K562 (cell line): ENCODE data around the gene FOSL2. TPM values are rescaled to one million over a fixed set of nuclear protein-coding genes. Genes with fewer than 3 reads are reported as not detected.

Source experiments
- ATF7 ChIP-seq: fragments of 450-650 bp; IDR thresholded peaks from 2 replicates; pipeline ENCODE4 v1.7.1; 2014; ENCODE audit warnings: mild to moderate bottlenecking, moderate library complexity
- BCOR ChIP-seq: fragments of 450-650 bp; IDR thresholded peaks from 2 replicates; pipeline ENCODE4 v1.6.1; 2016
- CBFA2T3 ChIP-seq: fragments of 450-650 bp; IDR thresholded peaks from 2 replicates; pipeline ENCODE4 v1.6.1; 2017
- ELF1 ChIP-seq: fragments of 200-800 bp; sonication (Bioruptor generic); IDR thresholded peaks from 2 replicates; pipeline ENCODE4 v1.6.1; 2016; ENCODE audit warnings: missing genetic modification characterization, missing compliant biosample characterization
- GATA2 ChIP-seq: sonication (generic); formaldehyde crosslinking; IDR thresholded peaks from 2 replicates; pipeline ENCODE4 v1.4.0; 2020; ENCODE audit warnings: mild to moderate bottlenecking, missing genetic modification reagents
- GATAD2A ChIP-seq: fragments of 450-650 bp; IDR thresholded peaks from 2 replicates; pipeline ENCODE4 v1.6.1; 2017
- HBP1 ChIP-seq: fragments of 450-650 bp; formaldehyde crosslinking; IDR thresholded peaks from 2 replicates; pipeline ENCODE4 v1.4.0; 2022; ENCODE audit warnings: missing genetic modification characterization
- NR3C1 ChIP-seq: sonication (generic); formaldehyde crosslinking; IDR thresholded peaks from 2 replicates; pipeline ENCODE4 v1.8.1; 2022; ENCODE audit warnings: missing genetic modification reagents
- PHF8 ChIP-seq: fragments of 200-600 bp; sonication (generic); IDR thresholded peaks from 2 replicates; pipeline ENCODE4 v1.6.1; 2012; ENCODE audit warnings: mixed run types, mild to moderate bottlenecking, inconsistent platforms, low read length, moderate library complexity, borderline replicate concordance
- POU5F1 ChIP-seq: fragments of 150-350 bp; IDR thresholded peaks from 2 replicates; pipeline ENCODE4 v1.6.1; 2014; ENCODE audit warnings: borderline replicate concordance, low read length, low read depth, mild to moderate bottlenecking; ENCODE audit not compliant: partially characterized antibody
- RNF2 ChIP-seq: sonication (generic); IDR thresholded peaks from 2 replicates; pipeline ENCODE4 v1.6.1; 2016
- SRSF1 ChIP-seq: fragments of 200-400 bp; formaldehyde crosslinking; IDR thresholded peaks from 2 replicates; pipeline ENCODE4 v1.6.1; 2017; ENCODE audit warnings: mild to moderate bottlenecking, low read depth, low read length, moderate library complexity
- TEAD4 ChIP-seq, 2 experiments: sonication (generic) in 1 of 2; formaldehyde crosslinking in 1 of 2; IDR thresholded peaks; 2 replicates each; pipeline versions ENCODE4 v1.6.1 to v1.8.0; 2012 to 2022; ENCODE audit warnings: borderline replicate concordance in 1 of 2, inconsistent platforms in 1 of 2, low read length in 1 of 2, mild to moderate bottlenecking in 1 of 2, missing genetic modification reagents in 1 of 2
- THAP12 ChIP-seq: fragments of 250-450 bp; sonication (Bioruptor Pico); IDR thresholded peaks from 2 replicates; pipeline ENCODE4 v1.9.0; 2021; ENCODE audit warnings: mild to moderate bottlenecking, inconsistent platforms
- TOE1 ChIP-seq, 2 experiments: fragments of 450-650 bp in 1 of 2; sonication (generic) in 1 of 2; formaldehyde crosslinking in 1 of 2; IDR thresholded peaks; 2 replicates each; pipeline versions ENCODE4 v1.7.1 to v1.8.0; 2016 to 2022; ENCODE audit warnings: borderline replicate concordance in 2 of 2, mild to moderate bottlenecking in 2 of 2, antibody characterized with exemption in 1 of 2, inconsistent platforms in 1 of 2, low read depth in 1 of 2, missing genetic modification reagents in 1 of 2, moderate library complexity in 1 of 2
- ZFPM2 ChIP-seq: fragments of 250-450 bp; sonication (Bioruptor Pico); IDR thresholded peaks from 2 replicates; pipeline ENCODE4 v1.5.1; 2022; ENCODE audit warnings: mild to moderate bottlenecking
- ZNF592 ChIP-seq: fragments of 450-650 bp; IDR thresholded peaks from 2 replicates; pipeline ENCODE4 v1.6.1; 2017; ENCODE audit warnings: antibody characterized with exemption, mild to moderate bottlenecking
- ZNF76 ChIP-seq: fragments of 250-450 bp; sonication (Bioruptor Pico); IDR thresholded peaks from 2 replicates; pipeline ENCODE4 v1.4.0; 2020; ENCODE audit warnings: mild to moderate bottlenecking, moderate library complexity, borderline replicate concordance
- ZNF79 ChIP-seq: fragments of 250-450 bp; sonication (Bioruptor Pico); IDR thresholded peaks from 2 replicates; pipeline ENCODE4 v1.4.0; 2020; ENCODE audit warnings: low read depth, mild to moderate bottlenecking, moderate library complexity
- polyA plus RNA-seq, 8 experiments: library from polyadenylated mRNA; depleted of rRNA in 4 of 8; stranded (reverse) in 5 of 8; unstranded in 3 of 8; fragments of >200 nt; fragmentation: Nextera tagmentation in 2 of 8; fragmentation: Illumina TruSeq in 1 of 8; extraction: Ambion mirVana in 2 of 8; extraction: Trizol in 1 of 8; gene quantifications; 2 replicates each; pipeline versions ENCODE4 v1.2.1 to v1.2.3, GENCODE V29; 2011 to 2014; ENCODE audit warnings: inconsistent platforms in 1 of 8, missing spikeins in 1 of 8
- total RNA-seq, 7 experiments: library from RNA; depleted of rRNA in 6 of 7; stranded (reverse); fragments of >200 nt in 6 of 7; fragmentation: Illumina TruSeq in 2 of 7; extraction: Trizol in 2 of 7; gene quantifications; 2 replicates each; pipeline versions ENCODE4 v1.2.1 to v1.2.3, GENCODE V29; 2011 to 2021; ENCODE audit warnings: low replicate concordance in 1 of 7

Gene FOSL2
- total and polyA plus RNA-seq, 9 of the 15 experiments (the other 6 are each of a cell fraction or from before 2014, with no cell fraction given), result 0.04 to 2.9 (median 0.80) TPM

GRCh38 chr2:28366496-28367282 is 26.0 kb upstream of the FOSL2 start (continued):
- TF ChIP-seq ZNF592, result peak; percentile 86
- TF ChIP-seq HBP1 (CRISPR knock-in tag), result peak; percentile 24; the same call in 1 of the 2 replicates
- TF ChIP-seq RNF2, result peak; percentile 92
- TF ChIP-seq THAP12, result 0 out of 2 replicates have a peak, but pooled peaks have one; percentile 17
- TF ChIP-seq TOE1 (IDR thresholded peaks at IDR 0.05; ENCODE audit: borderline replicate concordance), result peak; percentile 40; the same call in 1 of the 2 replicates
- no peak for TF ChIP-seq TOE1 (CRISPR knock-in tag; IDR thresholded peaks at IDR 0.05; ENCODE audit: borderline replicate concordance, low read depth)
- no peak for TF ChIP-seq NR3C1 (CRISPR knock-in tag)
- TF ChIP-seq ELF1, result peak; percentile 84
- TF ChIP-seq CBFA2T3, result peak; percentile 82
- TF ChIP-seq SRSF1, result no peak
- peak; percentile 80 for TF ChIP-seq TEAD4 (IDR thresholded peaks at IDR 0.05; ENCODE audit: low read length)
- no peak for TF ChIP-seq TEAD4 (CRISPR knock-in tag; IDR thresholded peaks at IDR 0.05; ENCODE audit: borderline replicate concordance)
- TF ChIP-seq POU5F1, result no peak
- TF ChIP-seq ATF7, result peak; percentile 81
- peak; percentile 37; the same call in 1 of the 2 replicates for TF ChIP-seq GATAD2A
- peak; percentile 59; the same call in 1 of the 2 replicates for TF ChIP-seq PHF8
- peak; percentile 82 for TF ChIP-seq ZNF76 (CRISPR knock-in tag)
- peak; percentile 59 for TF ChIP-seq BCOR
- 0 out of 2 replicates have a peak, but pooled peaks have one; percentile 36 for TF ChIP-seq ZNF79
- peak; percentile 87 for TF ChIP-seq GATA2
- 0 out of 2 replicates have a peak, but pooled peaks have one; percentile 55 for TF ChIP-seq ZFPM2
